ENCODE measurements around the gene BAG1.

Gene BAG1

DNA sequence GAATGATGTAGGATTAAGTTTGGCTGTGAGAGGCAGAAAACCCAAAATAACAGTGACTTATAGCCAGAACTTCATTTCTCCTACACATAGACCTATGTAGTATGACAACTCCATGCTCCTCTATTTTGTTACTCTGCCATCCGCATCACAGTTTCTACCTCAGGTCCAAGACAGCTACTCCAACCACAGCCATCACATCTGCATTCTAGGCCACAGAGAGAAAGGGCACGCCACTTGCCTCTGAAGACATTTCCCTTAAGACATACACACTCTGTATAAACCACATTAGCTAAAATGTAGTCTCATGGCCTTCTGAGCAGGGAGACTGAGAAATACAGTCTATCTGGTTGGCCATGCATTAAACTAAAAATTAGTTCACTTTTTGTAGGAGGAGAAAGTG lies 14.5 kb downstream of the BAG1 start:
- Histone ChIP-seq H3F3A (ENCODE audit: insufficient read depth, low read length) (no peaks in the 10 kb centered on the region), H4K20me1 (ENCODE audit: insufficient read depth, low read length) (no peaks in the 10 kb centered on the region), H3K79me2 (ENCODE audit: insufficient read depth, low read length) (no peaks in the 10 kb centered on the region), H3K9ac (ENCODE audit: low read length) (no peak overlapping the region), H3K9me3 (ENCODE audit: low read length) (no peaks in the 10 kb centered on the region), H3K27ac (ENCODE audit: low read depth, low read length, poor library complexity, severe bottlenecking) (peak overlapping the region; percentile 53), H2AFZ (ENCODE audit: low read length) (no peak overlapping the region), H3K4me3 (ENCODE audit: low read depth, low read length, poor library complexity, severe bottlenecking) (no peak overlapping the region), H3K4me1 (ENCODE audit: insufficient read depth, low read length, severe bottlenecking) (peaks cover 11% of the 10 kb centered on the region), H3K36me3 (ENCODE audit: insufficient read depth, low read length) (peaks cover 43% of the 10 kb centered on the region), H3K9me2 (ENCODE audit: low read depth, low read length) (no peaks in the 10 kb centered on the region), H3K4me2 (ENCODE audit: low read length) (no peak overlapping the region), H3K27me3 (ENCODE audit: insufficient read depth, low read length) (no peaks in the 10 kb centered on the region)
- TF ChIP-seq EZH2 (IDR thresholded peaks at IDR 0.05; ENCODE audit: borderline replicate concordance, low read length): no peak
- TF ChIP-seq, protein P1, sequence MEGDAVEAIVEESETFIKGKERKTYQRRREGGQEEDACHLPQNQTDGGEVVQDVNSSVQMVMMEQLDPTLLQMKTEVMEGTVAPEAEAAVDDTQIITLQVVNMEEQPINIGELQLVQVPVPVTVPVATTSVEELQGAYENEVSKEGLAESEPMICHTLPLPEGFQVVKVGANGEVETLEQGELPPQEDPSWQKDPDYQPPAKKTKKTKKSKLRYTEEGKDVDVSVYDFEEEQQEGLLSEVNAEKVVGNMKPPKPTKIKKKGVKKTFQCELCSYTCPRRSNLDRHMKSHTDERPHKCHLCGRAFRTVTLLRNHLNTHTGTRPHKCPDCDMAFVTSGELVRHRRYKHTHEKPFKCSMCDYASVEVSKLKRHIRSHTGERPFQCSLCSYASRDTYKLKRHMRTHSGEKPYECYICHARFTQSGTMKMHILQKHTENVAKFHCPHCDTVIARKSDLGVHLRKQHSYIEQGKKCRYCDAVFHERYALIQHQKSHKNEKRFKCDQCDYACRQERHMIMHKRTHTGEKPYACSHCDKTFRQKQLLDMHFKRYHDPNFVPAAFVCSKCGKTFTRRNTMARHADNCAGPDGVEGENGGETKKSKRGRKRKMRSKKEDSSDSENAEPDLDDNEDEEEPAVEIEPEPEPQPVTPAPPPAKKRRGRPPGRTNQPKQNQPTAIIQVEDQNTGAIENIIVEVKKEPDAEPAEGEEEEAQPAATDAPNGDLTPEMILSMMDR (IDR thresholded peaks at IDR 0.05; ENCODE audit: low read length): no peak

DNA sequence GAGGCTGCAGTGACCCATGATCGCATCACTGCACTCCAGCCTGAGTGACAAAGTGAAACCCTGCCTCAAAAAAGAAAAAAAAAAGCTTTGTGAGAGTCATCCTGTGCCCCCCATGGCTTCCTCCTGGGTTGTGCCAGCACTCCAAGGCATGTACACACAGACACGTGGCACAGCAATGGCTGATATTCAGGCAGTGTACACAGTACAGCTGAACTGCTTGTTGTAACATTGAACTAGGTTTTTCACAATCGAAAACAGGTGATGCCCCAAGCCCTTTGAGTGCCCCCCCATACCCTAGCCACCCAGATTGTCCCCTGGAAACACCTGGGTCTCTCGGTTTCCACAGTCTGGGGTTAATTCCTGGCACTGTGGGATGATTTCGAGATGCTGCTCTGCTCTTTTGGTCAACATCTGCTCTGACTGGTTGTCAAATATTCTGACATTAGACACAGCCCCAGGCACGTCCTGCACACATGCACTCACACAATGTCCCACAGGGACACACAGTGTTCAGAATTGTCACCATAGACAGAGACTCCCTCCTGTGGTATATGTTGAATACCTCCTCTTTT lies 15.3 kb downstream of the BAG1 start:
- Histone ChIP-seq H3F3A (ENCODE audit: insufficient read depth, low read length) (no peaks in the 10 kb centered on the region), H3K9ac (ENCODE audit: low read length) (peak overlapping the region; percentile 25; the same call in 1 of the 2 replicates), H3K27ac (ENCODE audit: low read depth, low read length, poor library complexity, severe bottlenecking) (peak overlapping the region; percentile 53), H2AFZ (ENCODE audit: low read length) (no peak overlapping the region), H3K27me3 (ENCODE audit: insufficient read depth, low read length) (no peaks in the 10 kb centered on the region), H3K4me2 (ENCODE audit: low read length) (peak overlapping the region; percentile 27; the same call in 1 of the 2 replicates), H3K9me2 (ENCODE audit: low read depth, low read length) (no peaks in the 10 kb centered on the region), H3K4me3 (ENCODE audit: low read depth, low read length, poor library complexity, severe bottlenecking) (no peak overlapping the region), H3K9me3 (ENCODE audit: low read length) (no peaks in the 10 kb centered on the region), H3K79me2 (ENCODE audit: insufficient read depth, low read length) (no peaks in the 10 kb centered on the region), H4K20me1 (ENCODE audit: insufficient read depth, low read length) (no peaks in the 10 kb centered on the region), H3K36me3 (ENCODE audit: insufficient read depth, low read length) (peaks cover 35% of the 10 kb centered on the region), H3K4me1 (ENCODE audit: insufficient read depth, low read length, severe bottlenecking) (peaks cover 11% of the 10 kb centered on the region)
- TF ChIP-seq, protein P1 (IDR thresholded peaks at IDR 0.05; ENCODE audit: low read length): no peak
- TF ChIP-seq EZH2 (IDR thresholded peaks at IDR 0.05; ENCODE audit: borderline replicate concordance, low read length): no peak

DNA sequence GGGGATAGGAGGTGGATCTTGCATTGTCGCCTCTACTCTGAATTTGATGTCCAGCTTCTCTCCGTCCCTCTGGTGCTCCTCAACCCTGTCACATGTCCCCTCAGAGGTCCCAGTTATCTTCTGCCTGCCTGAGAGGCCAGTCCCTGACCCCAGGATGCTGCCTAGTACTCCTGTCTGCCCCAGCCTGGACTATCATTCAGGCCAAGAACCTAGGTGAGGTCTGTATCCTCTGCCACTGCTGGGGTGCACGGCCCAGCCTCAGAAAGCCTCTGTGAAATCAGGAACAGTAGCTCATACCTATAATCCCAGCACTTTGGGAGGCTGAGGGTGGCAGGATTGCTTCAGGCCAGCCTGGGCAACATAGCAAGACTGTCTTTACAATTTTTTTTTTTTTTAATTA lies 15.9 kb downstream of the BAG1 start:
- peaks cover 11% of the 10 kb centered on the region for H3K4me1 ChIP-seq (ENCODE audit: insufficient read depth, low read length, severe bottlenecking)
- H3K9me2 ChIP-seq (ENCODE audit: low read depth, low read length): no peaks in the 10 kb centered on the region
- no peak overlapping the region for H3K27ac ChIP-seq (ENCODE audit: low read depth, low read length, poor library complexity, severe bottlenecking)
- no peaks in the 10 kb centered on the region for H3K79me2 ChIP-seq (ENCODE audit: insufficient read depth, low read length)
- H3K4me3 ChIP-seq (ENCODE audit: low read depth, low read length, poor library complexity, severe bottlenecking): no peak overlapping the region
- no peak overlapping the region for H3K9ac ChIP-seq (ENCODE audit: low read length)
- no peak overlapping the region for H2AFZ ChIP-seq (ENCODE audit: low read length)
- H3K4me2 ChIP-seq (ENCODE audit: low read length): no peak overlapping the region
- no peaks in the 10 kb centered on the region for H3F3A ChIP-seq (ENCODE audit: insufficient read depth, low read length)
- no peaks in the 10 kb centered on the region for H4K20me1 ChIP-seq (ENCODE audit: insufficient read depth, low read length)
- TF ChIP-seq EZH2 (IDR thresholded peaks at IDR 0.05; ENCODE audit: borderline replicate concordance, low read length): no peak
- TF ChIP-seq, protein P1 (IDR thresholded peaks at IDR 0.05; ENCODE audit: low read length): no peak
- no peaks in the 10 kb centered on the region for H3K27me3 ChIP-seq (ENCODE audit: insufficient read depth, low read length)
- peaks cover 29% of the 10 kb centered on the region for H3K36me3 ChIP-seq (ENCODE audit: insufficient read depth, low read length)
- H3K9me3 ChIP-seq (ENCODE audit: low read length): no peaks in the 10 kb centered on the region

Measured in OCI-LY1 (cell line).